Epithelial cell of prostate (primary cell): ENCODE measurements around the gene ZNF234.
A peak's percentile ranks its signal among the peaks of the same experiment; 100 is the strongest.
"Not testable (repeated sequence)": the region's sequence is repeated elsewhere in the genome, so short reads cannot be mapped to it uniquely, and the experiment has no call there.

ENCODE experiments used
- DNase-seq: peaks from one replicate; pipeline ENCODE4 v3.0.0-alpha.2; 2011; ENCODE audit warnings: low read depth, low spot score
- H3K27ac ChIP-seq: fragments of 450-650 bp; 2 replicates; pipeline ENCODE4 v1.5.1; 2017; ENCODE audit warnings: mild to moderate bottlenecking

The ZNF234 gene

DNA sequence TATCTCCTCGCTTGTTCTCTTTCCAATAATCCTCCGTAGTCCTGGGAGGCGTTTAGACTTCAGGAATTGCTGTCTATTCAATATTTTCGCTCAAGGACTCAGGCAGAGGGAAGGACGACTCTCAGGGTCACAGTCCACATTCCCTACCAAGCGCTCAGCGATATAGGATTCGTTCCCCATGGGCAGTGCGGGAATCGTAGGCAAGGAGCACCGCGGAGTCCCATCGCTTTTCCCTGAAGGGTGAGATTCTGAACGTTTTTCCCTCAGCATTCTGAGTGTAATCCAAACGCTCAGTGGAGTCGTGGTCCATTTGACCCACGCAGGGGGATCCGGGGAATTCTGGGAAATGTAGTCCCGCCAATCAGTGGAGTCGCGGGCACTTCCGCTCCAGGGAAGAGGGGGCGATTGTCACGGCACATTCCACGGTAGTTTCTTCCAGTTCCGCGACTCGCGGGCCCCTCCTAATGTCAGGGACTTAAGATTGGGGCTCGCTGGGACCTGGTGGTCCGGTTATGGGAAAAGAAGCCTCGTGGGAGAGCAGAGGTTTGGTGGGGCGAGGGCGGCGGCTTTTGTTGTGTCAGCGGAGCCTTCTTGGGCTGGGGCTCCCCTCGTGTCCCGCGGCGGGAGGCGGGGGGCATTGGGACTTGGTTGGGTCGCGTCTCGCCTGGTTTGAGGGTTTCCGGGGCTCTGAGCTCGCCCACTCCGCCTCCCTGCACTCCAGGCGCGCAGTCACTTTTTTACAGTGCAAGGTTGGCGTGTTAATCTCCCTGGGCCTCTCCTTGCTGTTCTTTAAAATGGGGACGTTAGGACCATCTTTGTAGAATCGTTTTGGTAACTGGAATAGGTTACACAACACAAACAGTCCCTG lies at the start of gene ZNF234:
TSS of gene ZNF234 (plus strand) at position 364 of the 868 bp plus-strand sequence. CDS start 3,079 bp downstream, outside the sequence.
- no peak for DNase-seq
- peak within 1 kb of the TSS; percentile 6 for H3K27ac ChIP-seq

DNA sequence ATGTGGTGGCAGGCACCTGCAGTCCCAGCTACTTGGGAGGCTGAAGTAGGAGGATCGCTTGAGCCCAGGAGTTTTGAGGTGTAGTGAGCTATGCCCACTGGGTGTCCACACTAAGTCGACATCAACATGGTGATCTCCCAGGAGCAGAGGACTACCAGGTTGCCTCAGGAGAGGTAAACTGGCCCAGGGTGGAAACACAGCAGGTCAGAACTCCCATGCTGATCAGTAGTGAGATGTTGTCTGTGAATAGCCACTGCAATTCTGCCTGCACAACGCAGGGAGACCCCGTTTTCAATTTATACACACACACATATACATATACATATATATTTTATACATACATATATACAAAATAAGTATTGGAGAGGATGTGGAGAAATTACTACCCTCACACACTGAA lies 49.2 kb upstream of the ZNF234 start:
- no peak overlapping the region for H3K27ac ChIP-seq
- DNase-seq: no peak

DNA sequence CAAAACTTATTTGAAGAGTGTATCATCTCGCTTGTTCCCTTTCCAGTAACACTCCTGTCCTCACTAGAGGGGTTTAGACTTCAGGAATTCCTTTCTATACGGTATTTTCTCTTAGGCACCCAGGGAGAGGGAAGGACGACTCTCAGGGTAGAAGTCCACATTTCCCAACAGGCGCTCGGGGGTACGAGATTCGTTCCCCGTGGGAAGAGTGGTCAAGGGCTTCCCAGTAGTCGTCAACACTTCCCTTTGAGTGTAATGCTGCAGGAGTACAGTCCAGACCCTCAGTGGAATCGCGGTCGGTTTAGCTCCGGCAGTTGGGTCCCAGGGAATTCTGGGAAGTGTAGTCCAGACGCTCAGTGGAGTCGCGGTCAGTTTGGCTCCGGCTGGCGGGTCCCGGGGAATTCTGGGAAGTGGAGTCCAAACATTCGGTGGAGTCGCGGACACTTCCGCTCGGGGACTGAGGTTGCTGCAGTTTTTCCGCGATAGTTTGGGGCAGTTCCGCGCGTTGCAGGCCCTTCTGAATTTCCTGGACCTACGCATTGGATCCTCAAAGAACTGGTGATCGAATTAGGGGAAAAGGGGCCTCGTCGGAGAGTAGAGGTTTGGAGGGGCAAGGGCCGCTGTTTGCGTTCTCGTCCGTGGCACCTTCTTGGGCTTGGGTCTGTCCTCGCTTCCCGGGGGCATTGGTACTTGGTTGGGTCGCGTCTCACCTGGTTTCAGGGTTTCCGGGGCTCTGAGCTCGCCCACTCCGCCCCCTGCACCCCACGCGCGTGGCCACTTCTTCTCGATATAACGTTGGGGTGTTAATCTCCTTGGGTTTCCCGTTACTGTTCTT lies 47.2 kb upstream of the ZNF234 start, which contains the start of gene ZNF224:
TSS of gene ZNF224 (plus strand) at position 431 of the 835 bp plus-strand sequence. CDS start 3,513 bp downstream, outside the sequence.
- peak within 1 kb of the TSS; percentile 58 for H3K27ac ChIP-seq
- DNase-seq: peak; percentile 39

DNA sequence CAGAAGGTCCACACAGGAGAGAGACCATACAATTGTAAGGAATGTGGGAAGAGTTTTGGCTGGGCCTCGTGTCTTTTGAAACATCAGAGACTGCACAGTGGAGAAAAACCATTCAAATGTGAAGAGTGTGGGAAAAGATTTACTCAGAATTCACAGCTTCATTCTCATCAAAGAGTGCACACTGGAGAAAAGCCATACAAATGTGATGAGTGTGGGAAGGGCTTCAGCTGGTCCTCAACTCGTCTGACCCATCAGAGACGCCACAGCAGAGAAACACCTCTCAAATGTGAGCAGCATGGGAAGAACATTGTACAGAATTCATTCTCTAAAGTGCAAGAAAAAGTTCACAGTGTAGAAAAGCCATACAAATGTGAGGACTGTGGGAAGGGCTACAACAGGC lies 33.6 kb upstream of the ZNF234 start:
- H3K27ac ChIP-seq: no peak overlapping the region
- no peak for DNase-seq

DNA sequence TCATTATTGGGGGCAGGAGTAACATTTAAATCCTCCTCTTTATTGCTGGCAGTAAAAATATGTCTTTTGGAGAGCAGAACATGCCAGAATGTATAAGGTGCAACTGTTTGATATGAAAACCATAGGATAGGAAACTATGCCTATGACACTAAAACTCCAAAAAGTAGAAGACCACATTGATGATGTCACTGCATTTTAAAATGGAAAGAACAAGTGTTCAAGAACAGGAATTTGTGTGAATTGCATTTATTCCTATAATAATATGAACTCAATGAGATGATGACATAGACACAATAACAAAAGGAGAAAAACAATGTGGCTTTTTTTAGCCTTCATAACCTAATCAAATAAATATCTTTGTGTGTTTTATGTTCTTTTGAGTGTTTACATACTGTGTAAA lies 31.9 kb upstream of the ZNF234 start:
- no peak for DNase-seq
- H3K27ac ChIP-seq: no peak overlapping the region

DNA sequence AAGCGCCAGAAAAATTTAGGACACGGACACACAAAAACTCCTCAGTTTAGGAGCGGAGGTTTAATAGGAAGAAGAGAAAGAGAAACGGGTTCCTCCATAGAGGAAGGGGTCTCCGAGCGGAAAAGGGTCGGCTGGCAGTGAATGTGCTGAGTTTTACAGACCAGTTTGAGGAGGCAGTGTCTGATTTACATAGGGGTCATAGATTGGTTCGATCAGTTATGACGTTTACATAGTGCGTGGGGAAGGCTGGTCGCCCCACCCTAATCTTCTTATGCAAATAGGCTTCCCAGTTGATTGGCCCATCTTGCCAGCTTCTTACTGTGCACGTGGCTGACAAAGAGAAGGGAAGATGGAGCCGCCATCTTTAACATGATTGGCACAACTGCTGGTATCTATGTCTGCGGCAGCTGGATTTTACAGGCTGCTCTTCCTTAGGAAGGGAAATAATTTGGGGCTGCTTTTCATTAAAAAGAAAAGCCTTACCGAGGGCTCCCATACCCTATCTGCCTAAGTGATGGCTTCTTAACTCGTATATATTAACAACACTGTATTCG lies 29.4 kb upstream of the ZNF234 start:
- peak; percentile 39 for DNase-seq

DNA sequence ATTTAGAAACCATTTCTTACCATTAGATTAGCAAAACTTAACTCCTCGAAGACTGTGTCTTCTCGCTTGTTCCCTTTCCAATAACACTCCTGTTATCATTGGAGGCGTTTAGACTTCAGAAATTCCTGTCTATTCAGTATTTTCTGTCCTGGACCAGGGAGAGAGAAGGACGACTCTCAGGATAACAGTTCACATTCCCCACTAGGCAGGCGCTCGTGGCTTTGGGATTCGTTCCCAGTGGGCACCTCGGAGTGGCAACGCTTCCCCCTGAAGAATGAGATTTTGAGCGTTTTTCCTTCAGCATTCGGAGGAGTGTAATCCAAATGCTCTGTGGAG lies 28.6 kb upstream of the ZNF234 start:
- no peak for DNase-seq
- H3K27ac ChIP-seq: peak overlapping the region; percentile 34

More for the DNA sequence above, 29.4 kb upstream of the ZNF234 start:
- H3K27ac ChIP-seq: peak overlapping the region; percentile 34

DNA sequence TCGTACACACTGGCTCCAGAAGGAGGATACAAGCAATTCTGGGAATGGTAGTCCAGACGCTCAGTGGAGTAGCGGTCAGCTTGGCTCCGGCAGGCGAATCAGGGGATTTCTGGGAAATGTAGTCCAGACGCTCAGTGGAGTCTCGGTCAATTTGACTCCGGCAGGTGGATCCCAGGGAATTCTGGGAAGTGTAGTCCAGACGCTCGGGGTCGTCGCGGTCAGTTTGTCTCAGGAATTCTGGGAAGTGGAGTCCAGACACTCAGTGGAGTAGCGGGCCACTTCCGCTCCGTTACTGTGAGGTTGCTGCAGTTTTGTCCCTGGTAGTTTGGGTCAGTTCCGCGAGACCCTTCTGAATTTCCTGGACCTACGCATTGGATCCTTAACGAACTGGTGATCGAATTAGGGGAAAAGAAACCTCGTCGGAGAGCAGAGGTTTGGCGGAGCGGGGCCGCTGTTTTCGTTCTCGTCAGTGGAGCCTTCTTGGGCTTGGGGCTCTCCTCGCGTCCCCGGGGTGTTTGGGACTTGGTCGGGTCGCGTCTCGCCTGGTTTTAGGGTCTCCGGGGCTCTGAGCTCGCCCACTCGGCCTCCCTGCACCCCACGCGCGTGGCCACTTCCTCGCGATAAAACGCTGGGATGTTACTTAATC lies 28.1 kb upstream of the ZNF234 start, which contains the start of gene ZNF225:
TSS of gene ZNF225 (plus strand) at position 262 of the 646 bp plus-strand sequence. CDS start 2,429 bp downstream, outside the sequence.
- peak within 1 kb of the TSS; percentile 34 for H3K27ac ChIP-seq
- peak; percentile 84 for DNase-seq

DNA sequence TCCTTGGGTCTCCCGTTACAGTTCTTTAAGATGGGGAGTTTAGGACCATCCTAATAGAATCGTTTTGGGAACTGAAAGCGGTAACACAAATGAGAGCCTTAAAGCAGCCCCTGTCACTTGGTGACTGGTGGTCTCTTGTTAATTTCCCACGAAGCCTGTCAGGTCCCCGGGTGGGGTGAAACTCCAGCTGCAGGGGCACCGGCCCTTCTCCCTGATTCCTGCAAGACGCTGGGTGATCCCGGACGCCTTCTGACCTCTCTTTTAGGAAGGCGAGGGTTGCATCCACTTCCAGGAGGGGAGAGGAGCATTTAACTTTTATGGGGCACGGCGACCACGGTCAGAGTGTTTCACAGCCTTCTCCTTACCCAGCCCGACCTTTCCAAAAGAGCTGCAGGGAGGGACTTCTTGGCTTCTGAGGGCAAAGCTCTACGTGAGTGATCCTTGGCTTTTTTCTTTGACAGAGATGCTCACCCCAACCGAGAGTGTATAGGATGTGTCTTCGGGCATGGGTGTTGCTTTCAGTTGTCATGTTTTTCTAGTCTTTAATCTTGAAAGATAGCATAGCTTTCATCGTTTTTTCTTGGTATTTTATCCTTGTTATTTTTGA lies 27.5 kb upstream of the ZNF234 start:
- no peak for DNase-seq
- peak overlapping the region; percentile 18 for H3K27ac ChIP-seq

DNA sequence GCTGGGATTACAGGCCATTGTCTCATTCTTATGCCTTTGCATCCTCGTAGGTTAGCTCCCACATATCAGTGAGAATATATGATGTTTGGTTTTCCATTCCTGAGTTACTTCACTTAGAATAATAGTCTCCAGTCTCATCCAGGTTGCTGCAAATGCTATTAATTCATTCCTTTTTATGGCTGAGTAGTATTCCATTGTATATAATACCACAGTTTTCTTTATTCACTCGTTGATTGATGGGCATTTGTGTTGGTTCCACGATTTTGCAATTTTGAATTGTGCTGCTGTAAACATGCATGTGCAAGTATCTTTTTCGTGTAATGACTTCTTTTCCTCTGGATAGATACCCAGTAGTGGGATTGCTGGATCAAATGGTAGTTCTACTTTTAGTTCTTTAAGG lies 20.2 kb upstream of the ZNF234 start:
- not testable (repeated sequence) for H3K27ac ChIP-seq, DNase-seq

DNA sequence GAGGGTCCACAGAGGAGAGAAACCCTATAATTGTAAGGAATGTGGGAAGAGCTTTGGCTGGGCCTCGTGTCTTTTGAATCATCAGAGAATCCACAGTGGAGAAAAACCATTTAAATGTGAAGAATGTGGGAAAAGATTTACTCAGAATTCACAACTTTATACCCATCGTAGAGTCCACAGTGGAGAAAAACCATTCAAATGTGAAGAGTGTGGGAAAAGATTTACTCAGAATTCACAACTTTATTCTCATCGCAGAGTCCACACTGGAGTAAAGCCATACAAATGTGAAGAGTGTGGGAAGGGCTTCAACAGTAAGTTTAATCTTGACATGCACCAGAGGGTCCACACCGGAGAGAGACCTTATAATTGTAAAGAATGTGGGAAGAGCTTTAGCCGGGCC lies 9.4 kb upstream of the ZNF234 start:
- DNase-seq: no peak
- no peak overlapping the region for H3K27ac ChIP-seq

DNA sequence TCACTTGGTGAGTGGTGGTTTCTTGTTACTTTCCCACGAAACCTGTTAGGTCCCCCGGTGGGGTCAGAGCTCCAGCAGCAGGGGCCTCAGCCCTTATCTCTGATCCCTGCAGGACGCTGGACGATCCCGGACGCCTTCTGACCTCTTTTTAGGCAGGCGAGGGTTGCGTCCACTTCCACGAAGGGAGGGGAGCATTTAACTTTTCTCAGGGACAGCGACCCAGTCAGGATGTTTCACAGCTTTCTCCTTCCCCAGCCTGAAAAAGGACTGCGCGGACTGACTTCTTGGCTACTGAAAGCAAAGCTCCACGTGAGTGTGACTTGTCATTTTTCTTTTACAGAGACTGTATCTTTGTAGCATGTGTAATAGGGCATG lies 692 bp downstream of the ZNF234 start:
- no peak overlapping the region for H3K27ac ChIP-seq
- DNase-seq: no peak

DNA sequence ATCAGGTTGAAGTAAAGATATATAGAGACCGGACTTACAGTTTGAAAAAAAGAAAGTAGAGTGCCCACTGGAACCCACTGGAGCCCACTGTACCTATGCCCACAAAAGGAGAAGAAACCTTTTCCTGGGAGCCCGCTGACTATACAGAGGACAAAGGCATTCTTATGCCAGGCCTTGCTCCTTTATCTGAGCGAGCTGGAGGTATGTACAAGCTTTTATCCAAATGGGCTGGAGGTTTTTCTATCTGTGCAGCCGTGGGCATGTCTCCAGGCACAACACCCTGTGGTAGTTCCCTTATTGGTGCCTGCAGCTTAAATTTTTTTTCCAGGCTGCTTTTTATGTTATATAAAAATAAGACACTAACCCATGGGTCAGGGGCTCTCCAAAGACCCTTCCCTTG lies 8.4 kb downstream of the ZNF234 start:
- no peak overlapping the region for H3K27ac ChIP-seq
- DNase-seq: no peak

DNA sequence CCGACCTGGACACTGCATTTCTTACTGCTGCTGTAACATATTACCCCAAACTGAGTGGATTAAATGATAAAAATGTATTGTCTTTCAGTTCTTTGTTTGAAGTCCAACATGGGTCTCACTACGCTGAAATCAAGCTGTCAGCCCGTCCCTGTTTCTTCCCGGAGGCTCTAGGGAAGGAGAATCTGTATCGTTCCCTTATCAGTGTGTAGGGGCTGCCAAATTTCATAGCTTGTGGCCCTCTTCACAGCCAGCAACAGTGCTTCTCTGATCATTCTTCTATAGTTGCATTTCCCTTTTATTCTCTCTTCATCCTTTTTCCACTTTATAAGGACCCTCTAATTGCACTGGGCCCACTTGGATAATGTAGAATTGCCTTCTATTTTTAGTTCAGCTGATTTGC lies 10.1 kb downstream of the ZNF234 start:
- no peak for DNase-seq
- H3K27ac ChIP-seq: no peak overlapping the region

DNA sequence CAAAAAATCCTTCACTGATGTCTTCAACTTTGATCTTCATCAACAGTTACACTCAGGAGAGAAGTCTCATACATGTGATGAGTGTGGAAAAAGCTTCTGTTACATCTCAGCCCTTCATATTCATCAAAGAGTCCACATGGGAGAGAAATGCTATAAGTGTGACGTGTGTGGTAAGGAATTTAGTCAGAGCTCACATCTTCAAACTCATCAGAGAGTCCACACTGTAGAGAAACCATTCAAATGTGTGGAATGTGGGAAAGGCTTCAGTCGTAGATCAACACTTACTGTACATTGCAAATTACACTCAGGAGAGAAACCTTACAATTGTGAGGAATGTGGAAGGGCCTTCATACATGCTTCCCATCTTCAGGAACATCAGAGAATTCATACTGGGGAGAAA lies 15.1 kb downstream of the ZNF234 start:
- no peak for DNase-seq
- H3K27ac ChIP-seq: no peak overlapping the region

DNA sequence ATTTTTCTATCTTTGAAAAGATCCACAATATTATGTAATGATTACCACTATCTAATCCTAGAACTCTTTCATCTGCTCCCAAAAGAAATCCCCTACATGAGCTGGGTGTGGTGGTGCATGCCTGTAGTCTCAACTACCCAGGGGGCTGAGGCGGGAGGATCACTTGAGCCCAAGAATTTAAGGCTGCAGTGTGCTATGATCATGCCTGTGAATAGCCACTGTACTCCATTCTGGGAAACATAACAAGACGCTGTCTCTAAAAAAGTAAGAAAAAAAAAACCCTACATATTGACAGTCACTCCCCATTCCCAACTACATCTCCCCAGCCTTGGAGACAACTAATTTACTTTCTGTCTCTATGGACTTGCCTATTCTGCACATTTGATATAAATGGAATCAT lies 22.4 kb downstream of the ZNF234 start:
- H3K27ac ChIP-seq: no peak overlapping the region

DNA sequence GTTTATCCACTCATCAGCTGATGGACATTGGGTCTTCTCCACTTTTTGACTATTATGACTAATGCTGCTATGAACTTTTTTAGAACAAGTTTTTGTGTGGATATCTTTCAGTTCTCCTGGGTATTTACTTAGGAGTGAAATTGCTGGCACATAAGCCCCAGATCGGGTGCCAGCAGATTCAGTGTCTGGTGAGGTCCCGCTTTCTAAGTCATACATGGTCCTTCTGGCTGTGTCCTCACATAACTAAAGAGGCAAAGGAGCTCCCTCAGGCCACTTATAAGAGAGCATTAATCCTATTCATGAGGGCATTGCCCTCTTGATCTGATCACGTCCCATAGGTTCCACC lies 22.9 kb downstream of the ZNF234 start:
- peak overlapping the region; percentile 56 for H3K27ac ChIP-seq
- DNase-seq: no peak

More for the DNA sequence above, 22.4 kb downstream of the ZNF234 start:
- DNase-seq: no peak

DNA sequence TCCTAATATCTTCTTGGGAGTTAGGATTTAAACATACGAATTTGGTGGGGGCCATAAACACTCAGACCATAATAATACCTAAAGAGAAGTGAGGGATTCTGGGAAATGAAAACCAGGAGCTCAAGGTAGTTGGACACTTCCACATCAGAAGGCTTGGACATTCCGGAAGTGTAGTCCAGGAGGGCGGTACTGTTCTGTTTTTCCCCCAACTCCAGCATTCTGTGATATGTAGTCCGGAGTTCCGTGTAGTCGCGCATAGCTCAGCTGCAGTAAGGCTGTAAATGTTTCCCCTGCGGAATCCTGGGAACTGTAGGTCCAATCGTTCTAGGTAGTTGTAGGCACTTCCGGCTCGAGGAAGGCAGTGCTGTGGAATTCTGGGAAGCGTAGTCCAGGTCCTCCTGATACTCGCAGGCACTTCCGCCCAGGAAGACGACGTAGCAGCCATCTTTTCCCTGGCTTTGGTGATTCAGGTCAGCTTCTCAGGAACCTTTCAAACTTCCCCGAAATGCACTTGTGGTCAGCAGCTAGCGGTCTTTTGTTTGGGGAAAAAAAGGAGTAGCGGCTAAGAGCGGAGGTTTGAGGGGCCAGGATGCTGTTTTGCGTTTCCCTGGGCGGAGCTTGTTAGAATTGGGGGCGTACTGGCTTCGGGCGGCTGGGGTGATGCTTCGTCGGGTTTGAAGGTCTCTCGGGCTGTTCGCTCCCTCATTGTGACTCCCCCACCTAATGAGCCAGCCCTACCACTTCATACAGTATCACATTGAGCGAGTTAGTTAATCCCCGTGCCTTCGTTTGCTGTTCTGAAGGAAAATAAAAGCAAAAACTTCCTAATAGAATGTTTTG lies 23.5 kb downstream of the ZNF234 start, which contains the start of gene ZNF226:
TSS of gene ZNF226 (plus strand) at position 428 of the 840 bp plus-strand sequence. CDS start 4,981 bp downstream, outside the sequence.
- H3K27ac ChIP-seq: peak within 1 kb of the TSS; percentile 56
- DNase-seq: peak; percentile 91

DNA sequence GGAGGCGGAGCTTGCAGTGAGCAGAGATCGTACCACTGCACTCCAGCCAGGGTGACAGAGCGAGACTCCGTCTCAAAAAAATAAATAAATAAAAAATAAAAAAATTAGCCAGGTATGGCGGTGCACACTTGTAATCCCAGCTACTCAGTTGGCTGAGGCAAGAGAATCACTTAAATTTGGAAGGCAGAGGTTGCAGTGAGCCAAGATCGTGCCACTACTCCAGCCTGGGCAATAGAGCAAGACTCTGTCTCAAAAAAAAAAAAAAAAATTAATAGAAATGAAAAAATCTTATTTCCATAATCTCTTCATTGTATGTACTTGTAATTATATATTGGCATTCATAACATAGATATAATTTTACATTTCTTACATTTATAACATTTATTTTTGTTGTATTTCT lies 29.3 kb downstream of the ZNF234 start:
- DNase-seq, H3K27ac ChIP-seq: not testable (repeated sequence)
